Activated CD8-positive, alpha-beta memory T cell treated with anti-CD3 and anti-CD28 coated beads for 36 hours (primary cell): Measurements from ENCODE around the gene PTTG1. TPM values are rescaled to one million over a fixed set of nuclear protein-coding genes. Genes with fewer than 3 reads are reported as not detected.

Experiments used
- CTCF ChIA-PET: fragments of 350-600 bp; sonication (Branson Sonifier 250); formaldehyde crosslinking; loops from one replicate; lab custom pipeline; 2021; ENCODE audit warnings: antibody characterized with exemption; lab: Charles Lee
- POLR2A ChIA-PET: fragments of 350-600 bp; sonication (Branson Sonifier 250); formaldehyde crosslinking; loops from one replicate; lab custom pipeline; 2021; ENCODE audit warnings: antibody characterized with exemption; lab: Charles Lee
- total RNA-seq, 2 experiments: library from RNA; stranded (reverse); gene quantifications; one replicate each; pipeline ENCODE4 v1.2.3, GENCODE V29; 2021

PTTG1 gene
- total RNA-seq, 2 experiments from 2014 or later: 103 to 106 TPM

GRCh38 chr5:160445132-160445531, 23.5 kb downstream of the PTTG1 start:
- ChIA-PET CTCF (no interaction called here), POLR2A (no interaction called here)

DNA sequence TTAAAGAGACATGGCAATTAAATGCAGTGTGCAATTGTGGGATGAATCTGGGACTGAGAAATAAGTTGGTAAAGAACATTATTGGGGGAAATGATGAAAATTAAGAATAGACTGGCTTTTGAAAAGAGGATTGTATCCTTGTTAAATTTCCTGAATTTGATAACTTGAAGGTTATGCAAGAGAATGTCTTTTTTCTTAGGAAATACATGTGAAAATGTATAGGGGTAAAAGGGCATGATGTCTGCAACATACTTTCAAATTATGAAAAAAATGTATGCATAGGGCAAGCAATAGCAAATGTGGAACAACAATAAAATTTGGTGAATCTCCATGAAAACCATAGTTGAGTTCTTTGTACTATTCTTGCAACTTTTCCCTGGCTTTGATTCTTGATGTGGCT, 24.1 kb downstream of the PTTG1 start:
- POLR2A ChIA-PET: no interaction called here
- CTCF ChIA-PET: interaction anchor here (0.7 kb wide), 1 partner anchor 13 kb away, joined by 3 read pairs; no protein-coding TSS in a partner anchor

DNA sequence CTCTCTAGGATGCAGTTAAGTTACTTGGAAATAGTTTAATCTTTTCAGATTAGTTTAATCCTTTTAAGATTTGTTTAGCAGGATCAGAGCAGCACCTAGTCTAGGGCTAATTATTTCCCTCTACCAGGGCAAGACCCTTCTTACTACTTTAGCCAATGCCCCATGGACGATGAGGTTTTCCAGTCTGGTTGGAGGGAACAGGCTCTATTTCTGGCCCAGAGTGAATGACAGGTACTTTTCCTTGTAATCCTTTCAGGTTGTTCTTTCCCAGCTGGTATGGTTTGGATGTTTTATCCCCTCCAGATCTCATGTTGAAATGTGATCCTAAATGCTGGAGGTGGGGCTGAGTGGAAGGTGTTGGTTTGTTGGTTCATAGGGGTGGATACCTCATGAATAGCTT, 27.2 kb downstream of the PTTG1 start:
- POLR2A ChIA-PET: interaction anchor here (0.7 kb wide), 1 partner anchor 20 kb away, joined by 5 read pairs; no protein-coding TSS in a partner anchor
- CTCF ChIA-PET: interaction anchor here (0.7 to 2.4 kb wide), 3 partner anchors 10 to 45 kb away, joined by 3 to 5 read pairs (median 4); no protein-coding TSS in a partner anchor

DNA sequence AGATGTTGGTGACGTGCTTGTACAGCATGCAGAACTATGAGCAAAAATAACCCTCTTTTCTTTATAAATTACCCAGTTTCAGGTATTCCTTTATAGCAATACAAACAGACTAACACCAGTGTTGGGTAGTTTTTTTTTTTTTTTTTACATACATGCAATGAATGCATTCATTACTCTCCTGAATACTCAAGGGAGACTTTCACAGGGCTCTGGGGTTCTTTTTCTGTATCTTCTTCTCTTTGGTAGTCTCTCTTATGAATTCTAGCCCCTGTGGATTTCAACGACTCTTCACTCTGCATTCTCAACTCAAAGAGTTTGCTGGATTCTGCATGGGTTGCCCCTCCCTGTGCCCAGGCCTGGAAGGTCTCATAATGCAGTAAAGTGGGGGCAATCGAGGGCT, 27.8 kb downstream of the PTTG1 start:
- ChIA-PET POLR2A (no interaction called here), CTCF (interaction anchor here (0.7 to 2.4 kb wide), 2 partner anchors 18 to 45 kb away, joined by 3 to 5 read pairs; no protein-coding TSS in a partner anchor)

DNA sequence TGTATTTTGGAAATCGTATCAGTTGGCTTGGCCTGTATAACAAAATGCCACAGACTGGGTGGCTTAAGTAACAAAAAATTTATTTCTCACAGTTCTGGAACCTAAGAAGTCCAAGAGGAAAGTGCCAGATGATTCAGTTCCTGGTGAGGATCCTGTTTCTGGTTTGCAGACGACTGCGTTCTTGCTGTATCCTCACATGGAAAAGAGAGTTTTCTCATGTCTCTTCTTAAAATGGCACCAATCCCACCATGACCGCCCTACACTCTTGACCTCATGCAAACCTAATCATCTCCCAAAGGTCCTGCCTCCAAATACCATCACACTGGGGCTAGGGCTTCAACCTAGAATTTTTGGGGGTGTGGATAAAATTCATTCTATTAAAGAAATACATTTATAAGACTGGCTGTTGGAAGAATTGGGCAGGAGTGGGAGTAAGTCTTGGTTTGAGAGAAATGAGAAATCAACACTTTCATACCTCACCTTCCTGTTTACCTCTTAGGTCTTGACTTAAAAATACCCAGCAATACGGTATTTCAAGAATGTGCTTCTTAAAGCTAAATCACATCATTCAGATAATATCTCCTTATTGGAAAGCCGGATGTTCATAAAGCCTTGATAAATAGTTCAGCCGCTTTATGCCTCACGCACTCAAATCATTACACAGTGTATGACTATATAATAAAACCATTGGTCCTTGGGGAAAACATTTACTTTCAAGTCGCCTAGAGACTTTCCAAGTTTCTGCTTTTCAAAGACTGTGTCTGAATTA, 28.7 kb downstream of the PTTG1 start:
- ChIA-PET POLR2A (no interaction called here), CTCF (no interaction called here)

DNA sequence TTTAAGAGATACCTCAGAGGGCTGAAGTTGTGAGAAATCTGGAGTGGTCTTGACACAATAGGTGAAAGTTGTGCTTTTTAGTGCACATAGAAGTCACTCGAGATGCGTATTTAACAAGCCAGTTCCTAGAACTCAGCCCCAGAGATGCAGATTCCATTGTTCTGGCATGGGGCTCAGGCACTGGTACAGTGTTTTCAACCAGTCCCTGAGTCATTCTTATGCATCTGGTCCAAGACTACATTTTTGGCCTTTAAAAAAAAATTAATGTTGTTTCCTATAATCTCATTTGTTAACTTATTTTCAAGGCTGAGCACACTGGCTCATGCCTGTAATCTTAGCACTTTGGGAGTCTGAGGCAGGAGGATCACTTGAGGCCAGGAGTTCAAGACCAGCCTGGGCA, 29.6 kb downstream of the PTTG1 start:
- ChIA-PET CTCF (no interaction called here), POLR2A (no interaction called here)

DNA sequence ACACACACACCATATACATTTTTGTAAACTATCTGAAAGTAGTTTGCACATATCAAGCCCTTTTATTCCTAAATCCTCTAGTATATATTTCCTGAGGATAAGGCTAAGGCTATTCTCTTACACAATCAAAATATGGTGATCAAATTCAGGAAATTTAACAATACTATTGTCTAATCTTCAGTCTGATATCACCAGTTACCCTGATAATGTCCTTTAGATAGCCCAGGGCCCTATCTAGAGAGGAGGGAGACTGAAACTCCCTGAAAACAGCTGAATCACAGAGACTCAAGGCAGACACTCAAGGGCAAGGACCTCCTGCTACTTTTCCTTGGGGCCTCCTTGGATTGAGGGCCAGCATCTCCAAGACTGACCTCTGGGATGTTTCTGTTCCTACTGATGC, 30.4 kb downstream of the PTTG1 start:
- CTCF ChIA-PET: no interaction called here
- POLR2A ChIA-PET: no interaction called here

- ChIA-PET CTCF (no interaction called here), POLR2A (no interaction called here)
These were observed 31.1 kb downstream of the PTTG1 start for GRCh38 chr5:160452795-160453194.

DNA sequence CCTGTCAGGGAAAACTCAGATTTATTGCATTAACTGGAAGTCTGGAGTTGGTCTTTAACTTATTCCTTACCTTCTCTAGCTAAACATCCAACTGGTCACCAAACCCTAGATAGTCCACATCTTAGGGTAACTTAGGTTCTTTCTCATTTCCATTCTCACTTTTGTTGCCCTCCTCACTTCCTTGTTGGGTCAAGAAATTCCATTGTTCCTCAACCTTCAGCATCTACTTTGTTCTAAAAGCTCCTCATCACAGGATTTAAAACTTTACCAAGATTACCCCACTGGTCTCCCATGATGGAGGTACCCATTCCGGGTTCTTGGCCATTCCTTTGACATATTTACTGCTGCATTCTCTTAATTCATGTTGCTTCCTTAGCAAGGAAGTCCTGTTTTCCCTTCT, 32.1 kb downstream of the PTTG1 start:
- CTCF ChIA-PET: no interaction called here
- POLR2A ChIA-PET: no interaction called here

DNA sequence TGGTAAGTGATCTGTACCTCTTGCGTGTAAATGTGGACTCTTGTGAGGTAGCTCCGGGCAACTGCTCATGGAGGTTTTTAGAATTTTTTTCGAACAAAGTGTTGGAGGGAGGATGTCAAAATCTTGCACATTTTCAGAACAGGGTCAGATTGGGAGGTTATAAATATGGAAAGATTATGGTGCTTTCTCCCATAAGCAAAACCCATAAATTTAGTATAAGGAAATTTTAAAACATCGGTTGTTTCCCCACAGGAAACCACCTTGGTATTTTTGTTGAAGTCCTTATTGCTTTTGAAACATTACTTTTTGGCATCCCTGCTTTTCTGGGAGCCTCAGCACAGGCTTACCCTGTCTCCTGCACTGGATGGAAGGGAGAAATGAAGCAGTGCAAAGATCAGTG, 33.9 kb downstream of the PTTG1 start:
- ChIA-PET POLR2A (no interaction called here), CTCF (no interaction called here)

GRCh38 chr5:160456480-160457177, 35.0 kb downstream of the PTTG1 start:
- CTCF ChIA-PET: no interaction called here
- POLR2A ChIA-PET: no interaction called here

DNA sequence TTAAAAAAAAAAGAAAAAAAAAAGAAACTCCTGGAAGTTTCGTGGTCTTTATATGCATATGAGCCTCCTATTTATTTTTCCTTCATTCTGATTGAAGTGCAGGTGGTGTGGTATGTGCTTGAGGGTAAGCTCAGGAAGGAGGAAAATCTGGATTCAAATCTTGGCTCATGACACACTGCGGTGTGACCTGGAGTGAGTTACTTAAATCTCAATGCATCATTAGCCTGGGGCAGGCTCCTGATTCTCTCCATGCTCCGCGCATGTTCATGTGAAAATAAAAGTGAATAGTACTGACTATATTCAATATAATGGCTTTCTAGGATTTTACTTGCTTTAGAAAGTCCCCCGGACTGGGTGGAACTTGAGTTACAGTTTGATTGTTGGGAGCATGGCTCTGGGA, 35.6 kb downstream of the PTTG1 start:
- POLR2A ChIA-PET: no interaction called here
- CTCF ChIA-PET: no interaction called here

DNA sequence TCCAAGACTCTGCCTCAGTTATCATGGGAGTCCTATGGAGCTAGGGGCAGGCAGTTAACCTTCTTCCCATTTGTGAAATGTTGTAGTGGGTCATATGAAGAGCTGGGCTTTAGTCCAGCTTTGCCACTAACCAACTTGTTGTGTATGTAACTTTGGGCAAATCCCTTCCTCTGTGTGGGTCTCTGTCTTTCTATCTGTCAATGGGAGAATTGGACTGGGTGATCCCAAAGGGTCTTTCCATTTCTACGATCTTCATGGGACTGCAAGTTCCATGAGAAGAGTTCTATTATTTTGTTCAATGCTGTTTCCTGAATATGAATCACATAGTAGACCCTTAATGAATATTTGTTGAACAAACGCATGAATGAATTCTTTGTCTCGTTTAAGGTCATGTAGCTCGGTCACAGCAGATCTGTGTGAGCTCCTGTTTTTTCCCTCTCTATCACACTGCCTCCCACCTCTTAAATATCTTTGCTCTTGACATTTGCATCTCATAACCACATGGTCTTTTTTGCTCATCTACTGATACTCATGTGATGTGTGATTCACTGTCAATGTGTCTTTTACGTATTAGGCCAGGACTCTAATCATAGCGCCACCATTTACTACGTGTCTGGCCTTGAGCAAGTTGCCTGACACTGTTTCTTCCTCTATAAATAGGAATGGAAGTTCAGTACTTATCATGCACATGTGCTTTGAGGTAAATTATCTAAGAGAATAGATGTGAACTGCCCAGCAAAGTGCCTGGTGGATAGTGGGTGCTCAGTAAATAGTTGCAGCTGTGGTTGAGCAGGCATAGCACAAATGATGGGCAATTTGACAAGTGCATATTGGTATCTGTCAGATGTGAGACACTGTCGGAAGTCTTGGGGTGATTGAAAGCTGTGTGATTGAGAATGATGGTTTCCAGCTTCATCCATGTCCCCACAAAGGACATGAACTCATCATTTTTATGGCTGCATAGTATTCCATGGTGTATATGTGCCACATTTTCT, 37.4 kb downstream of the PTTG1 start:
- CTCF ChIA-PET: interaction anchor here (1.0 to 3.1 kb wide), 5 partner anchors 9 to 48 kb away, joined by 3 to 19 read pairs (median 3); no protein-coding TSS in a partner anchor
- POLR2A ChIA-PET: no interaction called here

GRCh38 chr5:160460377-160461049, 38.9 kb downstream of the PTTG1 start:
- CTCF ChIA-PET: interaction anchor here (3.1 kb wide), 1 partner anchor 22 kb away, joined by 19 read pairs; no protein-coding TSS in a partner anchor
- POLR2A ChIA-PET: no interaction called here

DNA sequence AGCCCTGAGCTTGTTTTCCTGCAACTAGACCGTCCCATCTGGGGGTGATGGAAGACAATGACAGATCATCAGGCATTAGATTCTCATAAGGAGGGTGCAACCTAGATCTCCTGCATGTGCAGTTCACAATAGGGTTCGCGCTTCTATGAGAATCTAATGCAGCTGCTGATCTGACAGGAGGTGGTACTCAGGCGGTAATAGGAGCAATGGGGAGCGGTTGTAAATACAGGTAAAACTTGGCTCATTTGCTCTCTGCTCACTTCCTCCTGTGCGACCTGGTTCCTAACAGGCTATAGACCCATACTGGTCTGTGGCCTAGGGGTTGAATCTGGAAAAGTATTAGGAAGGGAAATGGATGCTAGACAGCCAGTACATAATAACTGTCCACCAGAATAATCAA, 39.7 kb downstream of the PTTG1 start:
- ChIA-PET POLR2A (no interaction called here), CTCF (interaction anchor here (3.1 kb wide), 1 partner anchor 22 kb away, joined by 19 read pairs; no protein-coding TSS in a partner anchor)

DNA sequence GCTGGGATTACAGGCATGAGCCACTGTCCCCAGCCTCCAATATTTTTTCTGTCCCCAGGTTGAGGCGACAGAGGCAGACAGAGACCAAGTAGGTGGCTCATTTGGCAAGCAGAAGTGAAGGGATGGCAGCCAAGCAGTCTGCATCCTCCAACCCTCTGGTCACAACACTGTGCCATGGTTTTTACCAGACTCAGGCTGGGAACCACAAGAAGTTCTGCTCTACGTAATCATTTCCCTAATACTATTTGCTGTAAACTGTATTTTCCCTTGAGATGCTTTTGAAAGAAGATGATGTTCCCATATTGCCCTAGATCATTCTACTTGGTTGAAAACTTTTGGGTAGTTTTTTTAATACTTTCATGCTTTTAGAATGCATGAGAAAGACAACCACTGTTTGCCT, 40.5 kb downstream of the PTTG1 start:
- CTCF ChIA-PET: interaction anchor here (1.4 kb wide), 1 partner anchor 46 kb away, joined by 3 read pairs; no protein-coding TSS in a partner anchor
- POLR2A ChIA-PET: interaction anchor here (0.7 kb wide), 1 partner anchor 1626 kb away, joined by 5 read pairs; no protein-coding TSS in a partner anchor

- POLR2A ChIA-PET: interaction anchor here (0.7 to 0.9 kb wide), 2 partner anchors 41 to 44 kb away, joined by 3 to 5 read pairs; partner anchors contain the start of gene PTTG1
- CTCF ChIA-PET: interaction anchor here (1.2 to 2.0 kb wide), 3 partner anchors 25 to 45 kb away, joined by 3 to 7 read pairs (median 3); no protein-coding TSS in a partner anchor
These were observed 41.6 kb downstream of the PTTG1 start for GRCh38 chr5:160463227-160463626.
